Measurements from ENCODE around the gene ARID5A. TPM values are rescaled to one million over a fixed set of nuclear protein-coding genes. Genes with fewer than 3 reads are reported as not detected.
A peak's percentile ranks its signal among the peaks of the same experiment; 100 is the strongest.

Gene ARID5A
- total and polyA plus RNA-seq, 2 of the 13 experiments (the other 11 are each of a cell fraction or from before 2014, with no cell fraction given): 6.0 to 9.5 TPM

DNA sequence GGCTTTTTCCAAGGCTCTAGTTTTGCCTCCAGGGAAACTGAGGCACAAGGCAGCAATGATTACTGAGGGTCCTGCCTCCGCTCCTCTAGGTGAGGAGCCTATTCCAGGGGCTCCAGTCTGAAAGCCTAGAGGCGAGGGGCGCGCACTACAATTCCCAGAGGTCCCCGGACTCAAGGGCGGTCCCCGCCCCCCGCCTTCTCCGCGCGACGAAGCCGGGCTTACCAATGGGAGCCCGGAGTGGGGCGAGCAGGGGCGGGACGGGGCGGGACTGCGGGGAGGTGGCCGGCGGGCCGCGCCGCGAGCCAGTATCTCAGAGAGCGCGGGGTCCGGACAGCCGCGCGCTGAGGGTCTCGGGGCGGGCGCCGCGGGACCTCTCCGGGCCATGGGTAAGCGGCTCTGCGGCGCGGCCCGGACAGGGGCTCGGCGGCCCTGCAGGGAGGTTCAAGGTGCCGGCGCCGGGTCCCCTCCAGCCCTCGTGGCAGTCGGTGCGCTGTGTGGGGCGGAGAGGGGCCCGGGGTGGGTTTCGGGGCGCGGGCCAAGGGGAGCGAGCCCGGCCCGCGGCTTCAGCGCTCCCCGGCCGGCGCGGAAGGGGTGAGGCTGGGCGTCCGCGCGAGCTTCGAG, at the start of gene ARID5A (continued):
- TF ChIP-seq, protein P1, sequence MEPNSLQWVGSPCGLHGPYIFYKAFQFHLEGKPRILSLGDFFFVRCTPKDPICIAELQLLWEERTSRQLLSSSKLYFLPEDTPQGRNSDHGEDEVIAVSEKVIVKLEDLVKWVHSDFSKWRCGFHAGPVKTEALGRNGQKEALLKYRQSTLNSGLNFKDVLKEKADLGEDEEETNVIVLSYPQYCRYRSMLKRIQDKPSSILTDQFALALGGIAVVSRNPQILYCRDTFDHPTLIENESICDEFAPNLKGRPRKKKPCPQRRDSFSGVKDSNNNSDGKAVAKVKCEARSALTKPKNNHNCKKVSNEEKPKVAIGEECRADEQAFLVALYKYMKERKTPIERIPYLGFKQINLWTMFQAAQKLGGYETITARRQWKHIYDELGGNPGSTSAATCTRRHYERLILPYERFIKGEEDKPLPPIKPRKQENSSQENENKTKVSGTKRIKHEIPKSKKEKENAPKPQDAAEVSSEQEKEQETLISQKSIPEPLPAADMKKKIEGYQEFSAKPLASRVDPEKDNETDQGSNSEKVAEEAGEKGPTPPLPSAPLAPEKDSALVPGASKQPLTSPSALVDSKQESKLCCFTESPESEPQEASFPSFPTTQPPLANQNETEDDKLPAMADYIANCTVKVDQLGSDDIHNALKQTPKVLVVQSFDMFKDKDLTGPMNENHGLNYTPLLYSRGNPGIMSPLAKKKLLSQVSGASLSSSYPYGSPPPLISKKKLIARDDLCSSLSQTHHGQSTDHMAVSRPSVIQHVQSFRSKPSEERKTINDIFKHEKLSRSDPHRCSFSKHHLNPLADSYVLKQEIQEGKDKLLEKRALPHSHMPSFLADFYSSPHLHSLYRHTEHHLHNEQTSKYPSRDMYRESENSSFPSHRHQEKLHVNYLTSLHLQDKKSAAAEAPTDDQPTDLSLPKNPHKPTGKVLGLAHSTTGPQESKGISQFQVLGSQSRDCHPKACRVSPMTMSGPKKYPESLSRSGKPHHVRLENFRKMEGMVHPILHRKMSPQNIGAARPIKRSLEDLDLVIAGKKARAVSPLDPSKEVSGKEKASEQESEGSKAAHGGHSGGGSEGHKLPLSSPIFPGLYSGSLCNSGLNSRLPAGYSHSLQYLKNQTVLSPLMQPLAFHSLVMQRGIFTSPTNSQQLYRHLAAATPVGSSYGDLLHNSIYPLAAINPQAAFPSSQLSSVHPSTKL (CRISPR knock-in tag; IDR thresholded peaks at IDR 0.05): peak; percentile 26; the same call in 1 of the 2 replicates
- TF ChIP-seq, protein P2, sequence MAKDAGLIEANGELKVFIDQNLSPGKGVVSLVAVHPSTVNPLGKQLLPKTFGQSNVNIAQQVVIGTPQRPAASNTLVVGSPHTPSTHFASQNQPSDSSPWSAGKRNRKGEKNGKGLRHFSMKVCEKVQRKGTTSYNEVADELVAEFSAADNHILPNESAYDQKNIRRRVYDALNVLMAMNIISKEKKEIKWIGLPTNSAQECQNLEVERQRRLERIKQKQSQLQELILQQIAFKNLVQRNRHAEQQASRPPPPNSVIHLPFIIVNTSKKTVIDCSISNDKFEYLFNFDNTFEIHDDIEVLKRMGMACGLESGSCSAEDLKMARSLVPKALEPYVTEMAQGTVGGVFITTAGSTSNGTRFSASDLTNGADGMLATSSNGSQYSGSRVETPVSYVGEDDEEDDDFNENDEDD (CRISPR knock-in tag; IDR thresholded peaks at IDR 0.05; ENCODE audit: borderline replicate concordance): peak; percentile 82
- TF ChIP-seq KLF16 (CRISPR knock-in tag; IDR thresholded peaks at IDR 0.05) (peak in 1 of 2 experiments; percentile 57; a peak in 1 of 4 replicates), GTF3A (CRISPR knock-in tag; conservative IDR thresholded peaks at IDR 0.05) (no peak), ZNF543 (CRISPR knock-in tag; IDR thresholded peaks at IDR 0.05) (no peak), SYNCRIP (IDR thresholded peaks at IDR 0.05; ENCODE audit: insufficient read depth, low read depth, low read length) (no peak)
- TF ChIP-seq, protein P3, sequence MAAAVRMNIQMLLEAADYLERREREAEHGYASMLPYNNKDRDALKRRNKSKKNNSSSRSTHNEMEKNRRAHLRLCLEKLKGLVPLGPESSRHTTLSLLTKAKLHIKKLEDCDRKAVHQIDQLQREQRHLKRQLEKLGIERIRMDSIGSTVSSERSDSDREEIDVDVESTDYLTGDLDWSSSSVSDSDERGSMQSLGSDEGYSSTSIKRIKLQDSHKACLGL (CRISPR knock-in tag; IDR thresholded peaks at IDR 0.05): peak; percentile 36
- TF ChIP-seq, protein P4, sequence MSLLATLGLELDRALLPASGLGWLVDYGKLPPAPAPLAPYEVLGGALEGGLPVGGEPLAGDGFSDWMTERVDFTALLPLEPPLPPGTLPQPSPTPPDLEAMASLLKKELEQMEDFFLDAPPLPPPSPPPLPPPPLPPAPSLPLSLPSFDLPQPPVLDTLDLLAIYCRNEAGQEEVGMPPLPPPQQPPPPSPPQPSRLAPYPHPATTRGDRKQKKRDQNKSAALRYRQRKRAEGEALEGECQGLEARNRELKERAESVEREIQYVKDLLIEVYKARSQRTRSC (CRISPR knock-in tag; IDR thresholded peaks at IDR 0.05; ENCODE audit: low read depth): no peak
